Measurements from ENCODE around the gene RBP3. TPM values are rescaled to one million over a fixed set of nuclear protein-coding genes. Genes with fewer than 3 reads are reported as not detected.

Gene RBP3
- total and polyA plus RNA-seq, 2 donors (not counting 1 experiment from before 2014, with no cell fraction given): not detected

GRCh38 chr10:47307381-47307780 lies 40.8 kb upstream of the RBP3 start:
- H3K27me3 ChIP-seq (ENCODE audit: control insufficient read depth, insufficient read depth, low read length): peaks cover 2% of the 10 kb centered on the region
- DNase-seq (ENCODE audit: low read depth in 2 of 2): no peak

GRCh38 chr10:47308775-47309174 lies 39.4 kb upstream of the RBP3 start:
- no peak overlapping the region for H2AFZ ChIP-seq (ENCODE audit: low read length)
- DNase-seq (ENCODE audit: low read depth in 2 of 2): no peak
- H3K9me3 ChIP-seq (ENCODE audit: control insufficient read depth, insufficient read depth, low read depth, low read length): no peaks in the 10 kb centered on the region
- no peaks in the 10 kb centered on the region for H3K4me1 ChIP-seq (ENCODE audit: control insufficient read depth, extremely low read depth, insufficient read depth, low read length)
- H3K36me3 ChIP-seq (ENCODE audit: control insufficient read depth, insufficient read depth, low read length): no peaks in the 10 kb centered on the region
- peaks cover 2% of the 10 kb centered on the region for H3K27me3 ChIP-seq (ENCODE audit: control insufficient read depth, insufficient read depth, low read length)
- no peak overlapping the region for H3K27ac ChIP-seq (ENCODE audit: insufficient read depth, low read length)
- no peak overlapping the region for H3K4me3 ChIP-seq (replicated peaks in 1 of 4; ENCODE audit: control extremely low read depth in 1 of 4, insufficient read depth in 1 of 4, low read depth in 3 of 4, low read length in 4 of 4)
- TF ChIP-seq CTCF (conservative IDR thresholded peaks at IDR 0.05 in 1 of 2, IDR thresholded peaks at IDR 0.05 in 1 of 2; ENCODE audit: low read depth in 1 of 2, low read length in 2 of 2): no peak
- no peak overlapping the region for H3K4me2 ChIP-seq (ENCODE audit: extremely low read depth, insufficient read depth, low read length)
- no peaks in the 10 kb centered on the region for H3K79me2 ChIP-seq (ENCODE audit: control insufficient read depth, insufficient read depth, low read length)
- no peaks in the 10 kb centered on the region for H4K20me1 ChIP-seq (ENCODE audit: control insufficient read depth, extremely low read depth, insufficient read depth, low read length)
- H3K9ac ChIP-seq (ENCODE audit: insufficient read depth, low read length): no peak overlapping the region

More at GRCh38 chr10:47307381-47307780, 40.8 kb upstream of the RBP3 start:
- no peak overlapping the region for H3K27ac ChIP-seq (ENCODE audit: insufficient read depth, low read length)
- no peak overlapping the region for H3K4me2 ChIP-seq (ENCODE audit: extremely low read depth, insufficient read depth, low read length)
- TF ChIP-seq EZH2 (IDR thresholded peaks at IDR 0.05; ENCODE audit: low read length, missing control alignments) (no peak), CTCF (conservative IDR thresholded peaks at IDR 0.05 in 1 of 2, IDR thresholded peaks at IDR 0.05 in 1 of 2; ENCODE audit: low read depth in 1 of 2, low read length in 2 of 2) (no peak)
- no peaks in the 10 kb centered on the region for H4K20me1 ChIP-seq (ENCODE audit: control insufficient read depth, extremely low read depth, insufficient read depth, low read length)
- H3K79me2 ChIP-seq (ENCODE audit: control insufficient read depth, insufficient read depth, low read length): no peaks in the 10 kb centered on the region
- no peaks in the 10 kb centered on the region for H3K9me3 ChIP-seq (ENCODE audit: control insufficient read depth, insufficient read depth, low read depth, low read length)
- no peak overlapping the region for H3K4me3 ChIP-seq (replicated peaks in 1 of 4; ENCODE audit: control extremely low read depth in 1 of 4, insufficient read depth in 1 of 4, low read depth in 3 of 4, low read length in 4 of 4)
- H3K4me1 ChIP-seq (ENCODE audit: control insufficient read depth, extremely low read depth, insufficient read depth, low read length): no peaks in the 10 kb centered on the region
- H3K9ac ChIP-seq (ENCODE audit: insufficient read depth, low read length): no peak overlapping the region
- H2AFZ ChIP-seq (ENCODE audit: low read length): no peak overlapping the region
- H3K36me3 ChIP-seq (ENCODE audit: control insufficient read depth, insufficient read depth, low read length): no peaks in the 10 kb centered on the region

GRCh38 chr10:47309408-47310089 lies 38.6 kb upstream of the RBP3 start:
- Histone ChIP-seq H4K20me1 (ENCODE audit: control insufficient read depth, extremely low read depth, insufficient read depth, low read length) (no peaks in the 10 kb centered on the region), H3K4me2 (ENCODE audit: extremely low read depth, insufficient read depth, low read length) (no peak overlapping the region), H3K4me3 (replicated peaks in 1 of 4; ENCODE audit: control extremely low read depth in 1 of 4, insufficient read depth in 1 of 4, low read depth in 3 of 4, low read length in 4 of 4) (no peak overlapping the region), H3K27me3 (ENCODE audit: control insufficient read depth, insufficient read depth, low read length) (peaks cover 2% of the 10 kb centered on the region), H3K4me1 (ENCODE audit: control insufficient read depth, extremely low read depth, insufficient read depth, low read length) (no peaks in the 10 kb centered on the region), H2AFZ (ENCODE audit: low read length) (no peak overlapping the region), H3K36me3 (ENCODE audit: control insufficient read depth, insufficient read depth, low read length) (no peaks in the 10 kb centered on the region), H3K9ac (ENCODE audit: insufficient read depth, low read length) (no peak overlapping the region), H3K27ac (ENCODE audit: insufficient read depth, low read length) (no peak overlapping the region), H3K79me2 (ENCODE audit: control insufficient read depth, insufficient read depth, low read length) (no peaks in the 10 kb centered on the region), H3K9me3 (ENCODE audit: control insufficient read depth, insufficient read depth, low read depth, low read length) (no peaks in the 10 kb centered on the region)
- DNase-seq (ENCODE audit: low read depth in 2 of 2): no peak
- TF ChIP-seq EZH2 (IDR thresholded peaks at IDR 0.05; ENCODE audit: low read length, missing control alignments): no peak
- TF ChIP-seq CTCF (conservative IDR thresholded peaks at IDR 0.05 in 1 of 2, IDR thresholded peaks at IDR 0.05 in 1 of 2; ENCODE audit: low read depth in 1 of 2, low read length in 2 of 2): peak; percentile 20 to 31

Data from fibroblast of lung (primary cell).